HFFc6 (cell line): ENCODE measurements around the gene LDLRAD1. TPM values are rescaled to one million over a fixed set of nuclear protein-coding genes. Genes with fewer than 3 reads are reported as not detected.
A peak's percentile ranks its signal among the peaks of the same experiment; 100 is the strongest.

ENCODE experiments used
- DNase-seq: peaks from one replicate; pipeline ENCODE4 v3.0.0-alpha.2; 2018
- H3K27ac Mint-ChIP-seq: 2 replicates; pipeline ENCODE4 v1.8.0; 2020; ENCODE audit warnings: mild to moderate bottlenecking, mixed read lengths
- H3K27me3 Mint-ChIP-seq: 2 replicates; pipeline ENCODE4 v1.8.0; 2021; ENCODE audit warnings: mild to moderate bottlenecking, moderate library complexity, mixed read lengths; ENCODE audit not compliant: insufficient read depth
- H3K36me3 Mint-ChIP-seq: 2 replicates; pipeline ENCODE4 v1.8.0; 2021; ENCODE audit warnings: low read depth, mixed read lengths
- H3K4me1 Mint-ChIP-seq: 2 replicates; pipeline ENCODE4 v1.8.0; 2020; ENCODE audit warnings: low read depth, mixed read lengths
- H3K4me3 Mint-ChIP-seq: 2 replicates; pipeline ENCODE4 v1.8.0; 2020; ENCODE audit warnings: mild to moderate bottlenecking, moderate library complexity, mixed read lengths
- H3K9me3 Mint-ChIP-seq: 2 replicates; pipeline ENCODE4 v1.8.0; 2020; ENCODE audit warnings: mild to moderate bottlenecking, mixed read lengths
- CTCF ChIP-seq: fragments of 200-600 bp; sonication (generic); IDR thresholded peaks from 2 replicates; pipeline ENCODE4 v1.5.0; 2021; ENCODE audit warnings: antibody characterized with exemption, mild to moderate bottlenecking
- total RNA-seq, 6 experiments: library from RNA; stranded (reverse); fragmentation: NEBNext Ultra II Directional; extraction: Animal tissue kit (Norgen Biotek cat#: 25700); gene quantifications; 2 replicates in 1 of 6; 3 replicates in 5 of 6; pipeline ENCODE4 v1.2.3, GENCODE V29; 2021

LDLRAD1 gene
- total RNA-seq, 6 experiments from 2014 or later: not detected

DNA sequence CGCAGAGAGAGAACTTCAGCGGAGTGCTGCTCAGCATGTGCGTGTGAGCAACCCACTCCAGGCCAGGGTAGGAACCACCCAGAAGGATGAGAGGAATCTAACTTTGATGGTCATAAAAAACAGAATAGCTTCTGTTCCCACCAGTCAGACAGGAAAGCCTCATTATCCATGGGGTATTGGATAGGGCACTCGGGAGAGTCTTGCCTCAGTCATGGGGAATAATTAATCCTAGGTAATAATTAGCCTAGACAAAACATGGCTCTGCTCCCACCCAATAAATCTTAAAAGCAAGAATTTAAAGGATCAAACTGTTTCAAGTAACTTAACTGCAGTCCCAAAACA, 35.3 kb downstream of the LDLRAD1 start:
- TF ChIP-seq CTCF: no peak
- DNase-seq: no peak
- no peaks in the 10 kb centered on the region for H3K9me3 Mint-ChIP-seq
- peak overlapping the region; percentile 65 for H3K27ac Mint-ChIP-seq
- H3K4me1 Mint-ChIP-seq: peaks cover 12% of the 10 kb centered on the region
- H3K27me3 Mint-ChIP-seq: no peaks in the 10 kb centered on the region; the same call in none of the 2 replicates
- H3K4me3 Mint-ChIP-seq: peak overlapping the region; percentile 80
- no peaks in the 10 kb centered on the region for H3K36me3 Mint-ChIP-seq

DNA sequence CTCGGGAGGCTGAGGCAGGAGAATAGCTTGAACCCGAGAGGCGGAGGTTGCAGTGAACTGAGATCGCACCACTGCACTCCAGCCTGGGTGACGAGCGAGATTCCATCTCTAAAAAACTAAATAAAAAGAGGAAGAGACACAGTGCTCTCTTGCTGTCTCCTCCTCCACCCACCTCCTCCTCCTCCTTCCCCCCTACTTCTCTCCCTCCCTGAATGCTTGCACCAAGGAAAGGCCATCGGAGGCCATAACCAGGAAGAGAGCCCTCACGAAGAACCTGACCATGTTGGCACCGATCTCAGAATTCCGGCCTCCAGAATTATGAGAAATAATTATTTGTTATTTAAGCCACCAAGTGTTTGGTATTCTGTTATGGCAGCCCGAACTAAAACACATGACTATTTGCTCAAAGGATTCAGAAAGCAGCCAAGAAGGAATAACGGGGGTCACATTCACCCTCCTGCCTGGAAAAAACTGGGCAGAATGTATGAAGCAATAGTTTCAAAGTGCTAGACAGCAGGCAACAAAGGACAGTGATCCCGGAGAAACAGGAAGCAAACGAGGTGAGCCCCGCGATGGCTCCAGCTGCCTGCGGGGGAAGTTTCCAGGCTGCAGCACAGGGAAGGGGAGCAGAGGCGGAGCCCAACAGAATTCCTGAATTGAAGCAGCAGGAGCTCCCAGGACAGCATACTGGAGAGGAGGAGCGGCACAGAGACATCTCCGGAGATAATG, 35.8 kb downstream of the LDLRAD1 start:
- H3K4me1 Mint-ChIP-seq: peaks cover 12% of the 10 kb centered on the region
- no peaks in the 10 kb centered on the region for H3K36me3 Mint-ChIP-seq
- no peaks in the 10 kb centered on the region; the same call in none of the 2 replicates for H3K27me3 Mint-ChIP-seq
- no peaks in the 10 kb centered on the region for H3K9me3 Mint-ChIP-seq
- DNase-seq: peak; percentile 48
- H3K27ac Mint-ChIP-seq: peak overlapping the region; percentile 65
- TF ChIP-seq CTCF: no peak
- H3K4me3 Mint-ChIP-seq: peak overlapping the region; percentile 80

- no peak overlapping the region for H3K27ac Mint-ChIP-seq
- no peak for TF ChIP-seq CTCF
- no peak for DNase-seq
- no peaks in the 10 kb centered on the region for H3K36me3 Mint-ChIP-seq
- no peak overlapping the region for H3K4me3 Mint-ChIP-seq
- no peaks in the 10 kb centered on the region; the same call in 1 of the 2 replicates for H3K27me3 Mint-ChIP-seq
- H3K9me3 Mint-ChIP-seq: no peaks in the 10 kb centered on the region
- peaks cover 12% of the 10 kb centered on the region for H3K4me1 Mint-ChIP-seq
Measured at GRCh38 chr1:53981220-53981619, 36.8 kb downstream of the LDLRAD1 start.

DNA sequence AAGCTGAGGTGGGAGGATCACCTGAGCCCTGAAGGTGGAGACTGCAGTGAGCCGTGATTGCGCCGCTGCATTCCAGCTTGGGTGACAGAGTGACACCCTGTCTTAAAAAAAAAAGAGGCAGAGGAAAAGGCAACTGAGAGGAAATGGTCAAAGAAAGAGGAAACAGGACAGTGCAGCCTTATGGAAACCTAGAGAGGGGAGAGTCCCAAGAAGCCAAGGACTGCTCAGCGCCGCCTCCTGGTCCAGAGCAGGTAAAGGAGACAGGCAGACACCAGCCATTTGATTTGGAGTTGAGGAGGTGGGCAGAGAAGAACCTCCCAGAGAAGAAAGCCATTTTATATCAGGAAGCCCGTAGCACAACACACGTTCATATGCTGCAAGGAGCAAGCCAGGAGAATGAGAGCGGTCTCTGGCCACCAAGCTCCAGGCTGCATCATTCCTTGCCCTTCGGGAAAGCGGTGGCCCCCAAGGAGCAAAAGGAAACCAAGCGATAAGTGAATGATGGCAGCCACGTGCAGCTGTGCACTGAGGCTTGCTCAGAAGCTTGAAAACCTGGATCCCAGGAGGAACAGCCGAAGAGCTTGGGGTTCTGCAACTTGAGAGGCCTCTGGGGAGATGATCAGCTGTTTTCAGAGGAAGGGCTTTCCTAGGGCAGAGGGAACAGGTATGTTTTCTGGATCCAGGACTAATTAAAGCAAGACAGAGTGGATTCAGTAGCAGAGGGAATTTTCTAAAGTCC, 38.1 kb downstream of the LDLRAD1 start:
- peaks cover 12% of the 10 kb centered on the region for H3K4me1 Mint-ChIP-seq
- no peak for TF ChIP-seq CTCF
- no peak for DNase-seq
- H3K27me3 Mint-ChIP-seq: no peaks in the 10 kb centered on the region; the same call in 1 of the 2 replicates
- peaks cover 8% of the 10 kb centered on the region for H3K36me3 Mint-ChIP-seq
- H3K9me3 Mint-ChIP-seq: no peaks in the 10 kb centered on the region
- H3K4me3 Mint-ChIP-seq: no peak overlapping the region
- H3K27ac Mint-ChIP-seq: no peak overlapping the region

DNA sequence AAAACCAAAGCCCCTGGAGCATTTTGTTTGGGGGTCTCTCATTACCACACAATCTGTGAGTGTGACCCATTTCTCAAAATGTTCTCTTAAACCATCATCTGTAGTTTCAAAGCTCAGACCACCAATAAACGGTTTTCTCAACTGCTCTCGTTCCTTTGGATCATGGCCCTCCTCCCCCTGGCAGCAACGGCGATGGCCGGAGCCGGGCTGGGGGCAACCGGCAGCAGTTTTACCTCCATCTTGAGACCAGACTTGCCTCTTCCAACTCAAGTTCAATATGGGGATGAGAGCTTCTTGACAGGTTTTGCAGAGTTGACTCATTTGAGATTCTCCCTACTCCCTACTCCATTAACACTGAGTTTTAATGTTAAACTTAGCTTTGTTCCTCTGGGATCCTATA, 42.1 kb downstream of the LDLRAD1 start:
- Mint-ChIP-seq H3K36me3 (peaks cover 22% of the 10 kb centered on the region), H3K27me3 (no peaks in the 10 kb centered on the region), H3K4me1 (peaks cover 10% of the 10 kb centered on the region), H3K27ac (no peak overlapping the region), H3K9me3 (no peaks in the 10 kb centered on the region), H3K4me3 (no peak overlapping the region)
- DNase-seq: no peak
- no peak for TF ChIP-seq CTCF
